GM18507 (cell line): Measurements from ENCODE around the gene CAMLG.
"Not testable (repeated sequence)": the region's sequence is repeated elsewhere in the genome, so short reads cannot be mapped to it uniquely, and the experiment has no call there.

Experiments
- DNase-seq: peaks from one replicate; pipeline ENCODE4 v3.0.0; 2011; ENCODE audit warnings: low read depth; ENCODE audit not compliant: insufficient read length; ENCODE audit errors: extremely low spot score
- FAIRE-seq: peaks from 2 replicates; lab custom pipeline; 2011; peaks lifted over from hg19 to GRCh38; lab: Jason Lieb, UNC

The CAMLG gene

DNA sequence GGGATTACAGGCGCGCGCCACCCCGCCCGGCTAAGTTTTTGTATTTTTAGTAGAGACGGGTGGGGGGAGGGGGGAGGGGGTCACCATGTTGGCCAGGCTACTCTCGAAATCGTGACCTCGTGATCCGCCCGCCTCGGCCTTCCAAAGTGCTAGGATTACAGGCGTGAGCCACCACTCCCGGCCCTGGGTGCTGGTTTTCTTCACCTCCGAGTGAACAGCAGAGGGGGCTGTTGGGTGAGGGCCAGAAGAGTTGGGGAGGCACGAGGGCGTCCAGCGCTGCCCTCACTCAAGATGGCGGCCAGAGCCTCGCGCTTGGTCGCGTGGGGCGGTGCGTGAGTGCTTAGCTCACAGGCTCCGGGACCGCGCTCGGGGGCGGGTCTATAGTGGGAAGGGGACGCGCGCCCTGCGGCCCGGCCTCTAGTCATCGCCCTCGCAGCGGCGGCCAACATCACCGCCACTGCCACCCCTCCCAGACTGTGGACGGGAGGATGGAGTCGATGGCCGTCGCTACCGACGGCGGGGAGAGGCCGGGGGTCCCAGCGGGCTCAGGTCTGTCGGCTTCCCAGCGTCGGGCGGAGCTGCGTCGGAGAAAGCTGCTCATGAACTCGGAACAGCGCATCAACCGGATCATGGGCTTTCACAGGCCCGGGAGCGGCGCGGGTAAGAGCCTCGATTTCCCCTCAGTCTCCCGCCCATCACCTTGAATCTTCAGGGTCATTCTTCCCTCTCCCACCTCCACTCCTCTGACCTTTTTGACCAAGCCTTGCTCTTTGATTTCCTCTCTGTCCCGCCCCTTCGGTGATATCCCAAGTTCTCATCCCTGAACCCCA, at the start of gene CAMLG:
Gene CAMLG (plus strand): TSS at position 416 of the 830 bp plus-strand sequence. CDS start 73 bp downstream, at position 489.
- FAIRE-seq = peak; percentile 83
- DNase-seq = peak; percentile 88

DNA sequence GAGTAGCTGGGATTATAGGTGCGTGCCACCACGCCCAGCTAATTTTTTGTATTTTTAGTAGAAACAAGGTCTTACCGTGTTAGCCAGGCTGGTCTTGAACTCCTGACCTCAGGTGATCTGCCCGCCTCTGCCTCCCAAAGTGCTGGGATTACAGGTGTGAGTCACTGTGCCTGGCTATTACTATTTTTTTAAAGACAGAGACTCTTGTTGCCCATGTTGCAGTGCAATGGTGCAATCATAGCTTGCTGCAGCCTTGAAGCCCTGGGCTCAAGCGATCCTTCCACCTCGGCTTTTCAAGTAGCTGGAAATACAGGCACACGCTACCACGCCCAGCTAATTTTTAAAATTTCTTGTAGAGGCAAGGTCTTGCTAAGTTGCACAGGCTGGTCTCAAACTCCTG, 48.2 kb upstream of the CAMLG start:
- not testable (repeated sequence) for DNase-seq, FAIRE-seq

DNA sequence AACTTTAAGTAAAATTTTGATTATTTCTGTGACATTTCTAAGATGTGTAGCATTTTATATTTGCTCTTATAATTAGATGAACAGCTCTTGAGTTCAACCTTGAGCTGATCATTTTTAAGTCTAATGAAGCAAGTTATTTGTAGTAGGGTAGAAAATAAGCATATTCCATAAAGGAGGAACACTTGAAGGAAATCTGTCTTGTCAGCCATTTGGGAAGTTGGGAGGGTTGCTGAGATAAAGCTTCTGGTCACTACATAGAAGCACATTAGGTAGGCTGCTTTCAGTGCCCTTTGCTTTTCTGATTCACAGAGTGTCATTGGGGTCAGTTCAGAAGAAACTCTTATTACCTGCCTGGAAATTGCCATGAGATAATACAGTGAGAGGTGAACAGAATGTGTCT, 45.6 kb upstream of the CAMLG start:
- FAIRE-seq = no peak
- no peak for DNase-seq

DNA sequence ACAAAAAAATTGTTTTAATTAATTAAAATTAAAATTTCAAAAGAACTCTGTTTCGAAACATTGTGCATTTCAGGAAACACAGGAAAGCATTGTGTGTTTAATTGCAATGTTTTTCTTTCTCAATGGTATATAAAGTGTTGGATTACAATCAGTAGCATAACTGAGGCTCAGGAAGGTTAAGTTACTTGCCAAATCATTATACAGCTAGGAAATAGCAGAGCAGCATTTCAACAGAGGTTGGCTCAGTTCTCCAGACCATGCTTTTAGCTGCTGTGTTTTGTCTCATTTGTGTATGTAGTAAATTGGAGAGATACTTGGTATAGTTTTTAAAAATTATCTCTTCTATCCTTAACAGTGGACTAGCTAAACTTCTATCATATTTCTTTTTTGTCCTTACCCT, 30.0 kb upstream of the CAMLG start:
- FAIRE-seq (no peak), DNase-seq (no peak)

DNA sequence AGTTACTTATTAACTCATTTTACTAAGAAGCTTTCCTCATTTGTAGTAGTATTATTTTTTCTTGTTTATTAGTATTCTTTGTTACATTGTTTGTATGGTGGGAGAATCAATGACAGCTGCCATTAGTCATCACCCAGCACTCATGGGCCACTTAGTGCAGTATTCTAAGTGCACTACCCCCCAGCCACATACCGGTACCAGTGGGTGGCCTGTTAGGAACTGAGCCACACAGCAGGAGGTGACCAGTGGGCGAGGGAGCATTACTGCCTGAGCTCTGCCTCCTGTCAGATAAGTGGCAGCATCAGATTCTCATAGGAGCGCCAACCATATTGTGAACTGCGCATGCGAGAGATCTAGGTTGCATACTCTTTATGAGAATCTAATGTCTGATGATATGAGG, 24.2 kb upstream of the CAMLG start:
- DNase-seq (no peak), FAIRE-seq (no peak)

DNA sequence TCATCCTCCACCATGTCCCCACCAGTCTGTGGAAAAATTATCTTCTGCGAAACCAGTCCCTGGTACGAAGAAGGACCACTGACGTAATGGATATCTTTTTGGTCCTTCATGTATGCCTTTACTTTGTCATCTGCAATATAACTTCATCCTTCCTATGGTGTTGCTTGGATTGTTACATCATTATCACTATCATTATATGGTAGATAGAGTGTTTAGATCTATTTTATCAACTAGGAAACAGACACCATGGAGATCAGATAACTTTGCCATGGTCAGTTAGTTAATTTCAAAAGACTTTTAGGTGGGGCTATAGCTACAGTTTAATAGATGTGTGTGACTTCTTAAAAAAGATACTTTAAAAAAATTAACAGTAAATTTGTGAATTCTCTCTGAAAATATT, 23.8 kb upstream of the CAMLG start:
- DNase-seq (no peak), FAIRE-seq (no peak)

DNA sequence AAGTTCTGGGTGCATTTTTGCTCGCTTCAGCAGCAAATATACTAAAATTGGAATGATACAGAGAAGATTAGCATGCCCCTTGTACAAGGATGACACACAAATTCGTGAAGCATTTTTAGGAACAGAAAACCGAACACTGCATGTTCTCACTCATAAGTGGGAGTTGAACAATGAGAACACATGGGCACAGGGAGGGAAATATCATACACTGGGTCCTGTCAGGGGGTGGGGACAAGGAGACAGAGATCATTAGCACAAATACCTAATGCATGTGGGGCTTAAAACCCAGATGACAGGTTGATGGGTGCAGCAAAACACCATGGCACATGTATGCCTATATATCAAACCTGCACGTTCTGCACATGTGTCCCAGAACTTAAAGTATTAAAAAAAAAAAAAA, 22.9 kb upstream of the CAMLG start:
- FAIRE-seq, DNase-seq: not testable (repeated sequence)

DNA sequence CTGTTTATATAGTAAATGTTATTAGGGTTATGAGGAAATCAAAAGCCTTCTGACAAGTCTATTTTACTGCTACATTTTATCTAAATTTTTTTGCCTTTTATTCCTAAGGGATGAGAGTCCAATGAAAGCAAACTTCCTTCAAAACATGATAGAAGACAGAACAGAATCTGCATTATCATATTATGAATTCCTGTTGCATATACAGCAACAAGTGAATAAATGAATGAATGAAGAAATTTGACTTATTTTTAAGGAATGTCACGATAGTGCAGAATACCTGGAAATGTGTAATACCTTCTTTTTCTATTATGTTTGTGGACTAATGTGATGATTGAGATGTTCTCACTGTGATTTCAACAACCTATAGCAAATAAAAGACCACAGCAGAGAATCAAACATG, 13.5 kb upstream of the CAMLG start:
- FAIRE-seq = no peak
- no peak for DNase-seq

DNA sequence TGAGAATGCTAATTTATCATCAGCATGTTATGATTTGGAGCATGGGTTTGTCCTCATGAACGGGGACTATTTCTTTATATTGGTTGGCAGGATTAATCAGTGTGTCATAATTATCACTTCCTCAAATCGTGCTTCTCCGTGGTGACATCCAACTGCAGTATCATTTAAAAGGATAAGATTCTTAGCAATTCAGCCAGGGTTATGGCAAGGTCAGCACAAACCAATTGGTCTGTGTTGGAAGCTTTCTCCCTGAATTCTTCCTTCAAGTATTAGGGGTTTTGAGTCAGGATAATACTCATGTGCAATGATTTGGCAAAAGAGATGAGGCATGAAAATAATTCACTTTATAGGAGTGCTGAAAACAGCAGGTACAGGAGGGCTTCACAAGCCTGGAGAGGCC, 5.5 kb upstream of the CAMLG start:
- FAIRE-seq = no peak
- no peak for DNase-seq

DNA sequence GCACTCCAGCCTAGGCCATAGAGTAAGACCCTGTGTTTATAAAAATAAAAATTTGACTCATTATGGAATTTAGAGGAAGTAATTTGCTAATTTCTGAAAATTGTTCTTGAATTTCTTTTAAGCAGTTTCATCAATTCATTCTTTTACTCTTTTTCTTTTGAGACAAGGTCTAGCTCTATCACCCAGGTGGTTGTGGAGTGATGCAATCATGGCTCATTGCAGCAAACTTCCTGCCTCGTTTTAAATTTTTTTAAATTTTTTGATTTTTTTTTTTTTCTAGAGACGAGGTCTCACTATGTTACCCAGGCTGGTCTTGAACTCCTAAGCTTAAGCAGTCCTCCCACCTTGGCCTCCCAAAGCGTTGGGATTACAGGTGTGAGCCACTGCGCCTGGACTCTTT, 3.1 kb upstream of the CAMLG start:
- FAIRE-seq = no peak
- DNase-seq = no peak

DNA sequence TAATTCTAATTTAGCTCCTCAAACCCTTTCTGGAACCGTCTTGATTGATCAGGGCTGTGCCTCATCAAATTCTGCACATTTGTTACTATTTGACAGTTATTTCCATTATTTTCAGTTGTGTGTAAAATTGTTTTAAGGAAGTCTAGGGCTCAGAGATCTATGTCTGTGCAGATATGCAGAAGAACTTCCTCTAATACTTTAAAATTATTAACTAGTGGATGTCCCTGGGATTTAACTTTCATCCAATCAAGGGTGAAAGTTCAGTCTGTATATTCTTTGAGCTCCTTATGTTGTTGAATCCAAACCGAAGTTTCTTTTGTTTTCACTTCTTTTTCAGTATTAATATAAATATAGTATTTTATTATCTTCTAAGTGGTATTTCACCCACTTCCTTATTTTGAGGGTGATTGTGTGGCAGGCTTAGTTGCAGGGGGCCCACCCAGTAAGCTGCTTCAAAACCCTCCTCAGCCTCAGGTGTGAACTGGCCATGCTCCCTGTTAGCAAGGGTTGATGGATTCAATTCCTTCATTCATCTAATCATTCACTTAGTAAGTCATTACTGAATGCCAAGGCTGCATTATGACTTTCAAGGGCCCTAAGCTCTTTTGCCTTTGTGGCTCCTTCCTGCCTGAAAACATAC, 2.1 kb upstream of the CAMLG start:
- DNase-seq (no peak), FAIRE-seq (no peak)

DNA sequence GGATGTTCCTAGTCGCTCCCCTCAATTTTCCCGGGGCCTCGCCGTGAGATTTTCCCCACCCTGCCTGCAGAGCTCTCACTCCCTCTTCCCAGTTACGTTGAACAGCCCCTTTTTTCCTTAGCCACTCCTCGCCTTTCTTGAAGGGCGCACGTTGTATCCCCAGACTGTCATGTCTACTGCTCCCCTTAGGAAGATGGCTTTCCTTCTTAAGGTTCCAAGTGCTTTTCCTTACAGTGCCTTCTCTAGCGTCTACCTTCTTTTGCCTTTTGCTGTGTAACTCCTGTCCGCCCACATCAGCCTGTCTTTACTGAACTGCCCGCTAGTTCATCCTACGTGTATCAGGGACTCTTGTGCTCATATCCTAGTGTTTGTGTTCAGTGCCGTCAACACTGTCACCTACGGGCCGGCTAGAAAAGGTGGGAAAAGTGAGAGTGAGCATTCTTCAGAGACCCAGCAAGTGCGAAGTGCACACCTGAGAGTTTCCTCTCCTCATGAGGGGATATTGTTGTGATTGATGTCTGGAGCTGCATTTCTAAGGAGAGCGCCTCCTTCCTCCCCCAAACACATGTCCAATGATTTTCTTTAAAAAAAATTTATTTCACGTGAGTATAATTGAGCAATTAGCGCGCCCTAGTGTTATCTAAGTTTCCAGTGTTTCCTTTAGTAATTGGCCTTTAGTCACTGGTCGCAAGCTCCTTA, 764 bp downstream of the CAMLG start:
- FAIRE-seq (peak; percentile 49), DNase-seq (no peak)

DNA sequence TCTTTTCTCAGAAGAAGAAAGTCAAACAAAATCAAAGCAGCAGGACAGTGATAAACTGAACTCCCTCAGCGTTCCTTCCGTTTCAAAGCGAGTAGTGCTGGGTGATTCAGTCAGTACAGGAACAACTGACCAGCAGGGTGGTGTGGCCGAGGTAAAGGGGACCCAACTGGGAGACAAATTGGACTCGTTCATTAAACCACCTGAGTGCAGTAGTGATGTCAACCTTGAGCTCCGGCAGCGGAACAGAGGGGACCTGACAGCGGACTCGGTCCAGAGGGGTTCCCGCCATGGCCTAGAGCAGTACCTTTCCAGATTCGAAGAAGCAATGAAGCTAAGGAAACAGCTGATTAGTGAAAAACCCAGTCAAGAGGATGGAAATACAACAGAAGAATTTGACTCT, 2.7 kb downstream of the CAMLG start:
- no peak for FAIRE-seq

DNA sequence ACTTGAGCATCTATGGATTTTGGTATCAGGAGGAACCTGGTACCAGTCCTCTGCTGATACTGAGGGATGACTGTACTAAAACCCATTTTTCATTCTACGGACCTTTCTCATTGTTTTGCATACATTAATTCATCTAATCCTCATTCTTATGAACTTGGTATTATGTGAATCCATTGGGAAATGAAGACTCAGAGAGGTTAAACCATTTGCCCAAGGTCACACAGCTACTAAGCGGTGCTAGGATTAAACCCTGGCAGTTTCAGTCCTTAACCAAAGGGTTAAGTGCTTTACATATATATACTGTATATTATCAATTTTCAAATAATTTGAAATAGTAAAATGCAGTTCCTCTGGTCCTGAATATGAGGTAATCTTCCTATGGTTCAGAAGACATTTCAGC, 3.8 kb downstream of the CAMLG start:
- FAIRE-seq (no peak), DNase-seq (no peak)

More for the DNA sequence above, 2.7 kb downstream of the CAMLG start:
- DNase-seq = no peak

DNA sequence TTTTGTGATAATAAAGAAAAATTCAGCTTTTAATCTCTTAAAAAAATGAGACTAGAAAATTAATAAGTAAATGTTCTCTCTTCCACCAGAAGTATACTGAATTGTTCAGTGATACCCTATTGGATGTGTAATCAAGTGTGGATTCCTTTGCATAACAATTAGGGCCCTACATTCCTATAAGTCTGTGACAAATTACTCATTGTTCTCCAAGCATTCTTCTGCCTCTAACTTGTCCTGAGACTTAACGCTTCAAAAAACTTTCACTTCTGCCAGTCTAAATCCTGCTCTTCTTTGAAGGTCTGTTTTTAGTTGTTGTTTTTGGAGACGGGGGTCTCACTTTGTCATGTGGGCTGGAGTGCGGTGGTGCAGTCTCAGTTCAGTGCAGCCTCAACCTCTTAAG, 11.1 kb downstream of the CAMLG start:
- DNase-seq (no peak), FAIRE-seq (no peak)

DNA sequence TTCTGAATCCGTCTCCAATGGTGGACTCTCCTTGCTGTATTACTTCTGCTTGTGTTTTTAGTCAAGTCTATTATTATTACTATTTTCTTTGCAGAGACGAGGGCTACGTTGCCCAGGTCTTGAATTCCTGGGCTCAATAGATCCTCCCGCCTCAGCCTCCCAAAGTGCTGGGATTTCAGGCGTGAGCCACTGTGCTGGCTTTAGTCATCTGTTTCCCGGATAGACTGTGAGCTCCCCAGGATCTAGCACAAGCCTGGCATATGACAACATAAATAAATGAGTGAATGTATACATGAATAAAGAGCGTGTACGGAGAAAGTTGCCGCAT, 19.8 kb downstream of the CAMLG start:
- FAIRE-seq (no peak), DNase-seq (no peak)

DNA sequence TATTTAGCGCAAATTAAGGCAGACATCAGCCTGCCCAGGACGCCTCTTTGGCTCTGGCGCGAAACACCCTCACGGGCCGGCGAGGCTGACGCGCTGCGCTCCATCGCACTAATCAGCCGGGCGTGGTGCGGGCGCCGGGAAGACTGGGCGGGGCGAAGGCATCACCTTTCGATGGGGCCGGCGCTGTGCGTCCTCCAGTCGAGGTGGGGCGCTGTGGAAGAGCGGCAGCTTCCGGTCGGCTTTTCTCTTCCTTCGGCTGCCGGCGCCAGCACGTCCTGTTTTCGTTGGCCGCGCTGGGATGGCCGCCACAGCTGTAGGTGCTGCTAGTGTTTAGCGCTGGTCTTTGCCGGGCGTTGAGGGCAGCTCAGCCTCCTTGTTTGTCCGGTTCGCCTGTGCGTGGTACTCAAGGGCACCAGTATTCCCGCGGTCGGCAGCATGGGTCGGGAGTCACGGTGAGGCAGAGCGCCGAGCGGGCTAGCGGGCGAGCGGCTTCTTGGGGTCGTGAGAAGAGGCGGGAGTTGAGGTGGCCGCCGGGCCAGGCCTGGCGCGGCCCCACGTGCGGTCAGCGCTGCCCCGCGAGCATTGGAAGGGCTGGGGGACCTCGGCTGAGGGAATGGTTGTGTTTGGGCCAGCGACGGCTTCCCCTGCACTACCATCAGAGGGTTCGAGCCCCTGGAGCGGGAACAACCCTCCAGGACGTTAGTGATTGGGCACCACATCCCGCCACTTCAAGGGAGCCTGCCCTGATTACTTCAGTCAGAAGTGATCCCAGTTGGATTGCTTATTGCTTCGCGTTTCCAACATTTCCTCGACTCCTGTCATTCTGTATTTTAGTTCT, 20.4 kb downstream of the CAMLG start, which contains the start of gene DDX46:
Gene DDX46 (plus strand): TSS at position 276 of the 838 bp plus-strand sequence. CDS start 160 bp downstream, at position 436.
- DNase-seq = peak; percentile 93
- FAIRE-seq = peak; percentile 90

DNA sequence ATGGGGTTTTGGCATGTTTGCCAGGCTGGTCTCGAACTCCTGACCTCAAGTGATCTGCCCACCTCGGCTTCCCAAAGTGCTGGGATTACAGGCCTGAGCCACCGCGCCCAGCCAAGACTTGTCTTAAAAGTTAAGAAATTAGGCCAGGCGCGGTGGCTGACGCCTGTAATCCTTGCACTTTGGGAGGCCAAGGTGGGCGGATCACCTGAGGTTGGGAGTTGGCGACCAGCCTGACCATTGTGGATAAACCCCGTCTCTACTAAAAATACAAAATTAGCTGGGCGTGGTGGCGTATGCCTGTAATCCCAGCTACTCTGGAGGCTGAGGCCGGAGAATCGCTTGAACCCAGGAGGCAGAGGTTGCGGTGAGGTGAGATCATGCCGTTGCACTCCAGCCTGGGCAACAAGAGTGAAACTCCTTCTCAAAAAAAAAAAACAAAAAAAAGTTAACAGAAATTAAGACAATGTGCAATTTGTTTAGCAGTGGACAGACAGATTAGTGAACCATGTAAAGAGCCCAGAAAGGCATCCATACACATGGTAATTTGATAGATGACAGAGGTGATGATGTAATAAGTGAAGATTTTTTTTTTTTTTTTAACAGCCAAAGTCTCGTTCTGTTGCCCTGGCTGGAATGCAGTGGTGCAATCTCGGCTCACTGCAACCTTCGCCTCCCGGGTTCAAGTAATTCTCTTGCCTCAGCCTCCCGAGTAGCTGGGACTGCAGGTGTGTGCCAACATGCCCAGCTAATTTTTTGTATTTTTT, 29.4 kb downstream of the CAMLG start:
- not testable (repeated sequence) for FAIRE-seq, DNase-seq

DNA sequence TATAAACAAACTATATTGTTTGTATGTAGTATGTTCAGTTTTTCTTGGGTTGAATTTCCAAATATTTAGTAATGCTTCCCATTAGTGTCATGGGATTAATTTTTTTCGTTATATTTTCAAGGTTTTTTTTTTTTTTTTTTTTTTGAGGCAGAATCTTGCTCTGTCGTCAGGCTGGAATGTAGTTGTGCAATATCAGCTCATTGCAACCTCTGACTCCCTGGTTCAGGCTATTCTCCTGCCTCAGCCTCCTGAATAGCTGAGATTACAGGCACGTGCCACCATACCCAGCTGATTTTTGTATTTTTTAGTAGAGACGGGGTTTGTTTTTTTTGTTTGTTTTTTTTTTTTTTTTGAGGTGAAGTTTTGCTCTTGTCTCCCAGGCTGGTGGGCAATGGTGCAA, 30.9 kb downstream of the CAMLG start:
- no peak for DNase-seq
- FAIRE-seq = no peak
